GM23338 (cell line): ENCODE results near the gene SLC35F4. TPM values are rescaled to one million over a fixed set of nuclear protein-coding genes. Genes with fewer than 3 reads are reported as not detected.

Experiments
- ATAC-seq: fragments of 200-7000 bp; cut with Tn5 transposase; 3 replicates; pipeline ENCODE4 v1.9.1; 2020
- DNase-seq: peaks from one replicate; pipeline ENCODE4 v3.0.0-alpha.2; 2015; ENCODE audit warnings: low spot score
- H2AFZ ChIP-seq: fragments of 200-600 bp; sonication (generic); 2 replicates; pipeline ENCODE4 v1.8.0; 2016; ENCODE audit warnings: antibody characterized with exemption, mild to moderate bottlenecking, moderate library complexity
- H3F3A ChIP-seq: fragments of 200-600 bp; sonication (generic); replicated peaks from 2 replicates; pipeline ENCODE4 v1.8.0; 2017; ENCODE audit warnings: antibody characterized with exemption, mixed run types, low read depth
- H3K27ac ChIP-seq: fragments of 200-600 bp; sonication (generic); 2 replicates; pipeline ENCODE4 v1.6.1; 2016; ENCODE audit warnings: low read depth
- H3K27me3 ChIP-seq: fragments of 200-600 bp; sonication (generic); 2 replicates; pipeline ENCODE4 v1.8.0; 2016; ENCODE audit warnings: mild to moderate bottlenecking, mixed run types, moderate library complexity; ENCODE audit not compliant: insufficient read depth
- H3K36me3 ChIP-seq: fragments of 200-600 bp; sonication (generic); 2 replicates; pipeline ENCODE4 v1.8.0; 2016; ENCODE audit warnings: mild to moderate bottlenecking; ENCODE audit not compliant: insufficient read depth
- H3K4me1 ChIP-seq: fragments of 200-600 bp; sonication (generic); 2 replicates; pipeline ENCODE4 v1.8.0; 2016; ENCODE audit warnings: mild to moderate bottlenecking, moderate library complexity; ENCODE audit not compliant: insufficient read depth
- H3K4me2 ChIP-seq: fragments of 200-600 bp; sonication (generic); 2 replicates; pipeline ENCODE4 v1.7.1; 2017; ENCODE audit warnings: mixed run types
- H3K4me3 ChIP-seq: fragments of 200-600 bp; sonication (generic); 2 replicates; pipeline ENCODE4 v1.6.1; 2016; ENCODE audit warnings: mixed run types
- H3K79me2 ChIP-seq: fragments of 200-600 bp; sonication (generic); replicated peaks from 2 replicates; pipeline ENCODE4 v1.8.0; 2017; ENCODE audit warnings: mild to moderate bottlenecking; ENCODE audit not compliant: insufficient read depth
- H3K9me2 ChIP-seq: fragments of 200-600 bp; sonication (generic); 2 replicates; pipeline ENCODE4 v1.8.0; 2017; ENCODE audit not compliant: insufficient read depth
- H4K20me1 ChIP-seq: fragments of 200-600 bp; sonication (generic); replicated peaks from 2 replicates; pipeline ENCODE4 v1.8.0; 2017; ENCODE audit warnings: mild to moderate bottlenecking; ENCODE audit not compliant: insufficient read depth
- H3K27ac Mint-ChIP-seq: 2 replicates; pipeline ENCODE4 v1.8.0; 2020; ENCODE audit warnings: inconsistent platforms, mild to moderate bottlenecking, moderate library complexity, mixed read lengths
- H3K27me3 Mint-ChIP-seq: 3 replicates; pipeline ENCODE4 v1.8.0; 2022; ENCODE audit warnings: low read depth, mild to moderate bottlenecking, moderate library complexity, mixed read lengths, inconsistent platforms; ENCODE audit not compliant: insufficient read depth, poor library complexity
- H3K36me3 Mint-ChIP-seq: 3 replicates; pipeline ENCODE4 v1.8.0; 2021; ENCODE audit warnings: low read depth, mild to moderate bottlenecking, inconsistent platforms, moderate library complexity, mixed read lengths
- H3K4me1 Mint-ChIP-seq: 3 replicates; pipeline ENCODE4 v1.8.0; 2020; ENCODE audit warnings: mild to moderate bottlenecking, inconsistent platforms, mixed read lengths
- H3K4me3 Mint-ChIP-seq: 3 replicates; pipeline ENCODE4 v1.8.0; 2021; ENCODE audit warnings: moderate library complexity, mild to moderate bottlenecking, inconsistent platforms, mixed read lengths
- H3K9me3 Mint-ChIP-seq: 3 replicates; pipeline ENCODE4 v1.8.0; 2020; ENCODE audit warnings: moderate library complexity, mild to moderate bottlenecking, inconsistent platforms, mixed read lengths
- CREB1 ChIP-seq: fragments of 250-450 bp; sonication (Bioruptor Pico); IDR thresholded peaks from 2 replicates; pipeline ENCODE4 v1.5.0; 2020; ENCODE audit warnings: low read depth, mild to moderate bottlenecking, moderate library complexity
- ETS1 ChIP-seq: IDR thresholded peaks from 2 replicates; pipeline ENCODE4 v1.6.1; 2016; ENCODE audit warnings: antibody characterized with exemption
- EZH2 ChIP-seq: fragments of 200-600 bp; sonication (generic); IDR thresholded peaks from one replicate; pipeline ENCODE4 v1.8.0; 2017; ENCODE audit warnings: antibody characterized with exemption, mild to moderate bottlenecking, low read depth; ENCODE audit not compliant: unreplicated experiment
- EZH2phosphoT487 ChIP-seq: fragments of 200-600 bp; sonication (generic); IDR thresholded peaks from one replicate; pipeline ENCODE4 v1.8.1; 2018; ENCODE audit warnings: antibody characterized with exemption; ENCODE audit not compliant: unreplicated experiment
- JUNB ChIP-seq: IDR thresholded peaks from one replicate; pipeline ENCODE4 v1.6.1; 2016; ENCODE audit warnings: antibody characterized with exemption; ENCODE audit not compliant: unreplicated experiment
- NANOG ChIP-seq: IDR thresholded peaks from 2 replicates; pipeline ENCODE4 v1.6.1; 2016; ENCODE audit warnings: antibody characterized with exemption, borderline replicate concordance
- POLR2AphosphoS5 ChIP-seq: IDR thresholded peaks from 2 replicates; pipeline ENCODE4 v1.6.1; 2016; ENCODE audit warnings: antibody characterized with exemption, low read depth
- STAT1 ChIP-seq: IDR thresholded peaks from one replicate; pipeline ENCODE4 v1.6.1; 2016; ENCODE audit warnings: antibody characterized with exemption; ENCODE audit not compliant: unreplicated experiment
- ZNF114 ChIP-seq: fragments of 250-450 bp; sonication (Bioruptor Pico); IDR thresholded peaks from 2 replicates; pipeline ENCODE4 v1.5.0; 2020; ENCODE audit warnings: mild to moderate bottlenecking, moderate library complexity
- ZNF331 ChIP-seq: fragments of 250-450 bp; sonication (Bioruptor Pico); IDR thresholded peaks from 2 replicates; pipeline ENCODE4 v1.5.0; 2020; ENCODE audit warnings: low read depth, mild to moderate bottlenecking, moderate library complexity
- ZNF462 ChIP-seq: fragments of 250-450 bp; sonication (Bioruptor Pico); IDR thresholded peaks from 2 replicates; pipeline ENCODE4 v1.5.0; 2020; ENCODE audit warnings: mild to moderate bottlenecking, moderate library complexity
- polyA plus RNA-seq: library from polyadenylated mRNA; unstranded; fragments of >200 nt; fragmentation: Nextera tagmentation; extraction: Ambion mirVana; gene quantifications from 2 replicates; pipeline ENCODE4 v1.2.1, GENCODE V29; 2016
- total RNA-seq: library from RNA; depleted of rRNA; stranded (reverse); fragments of >200 nt; shearing (Covaris generic); gene quantifications from 2 replicates; pipeline ENCODE4 v1.2.3, GENCODE V29; 2014
- TF ChIP-seq, protein P1 (sequence below), 2 experiments: fragments of 200-600 bp in 1 of 2; sonication (generic) in 1 of 2; conservative IDR thresholded peaks; 2 replicates each; pipeline versions ENCODE4 v1.5.1 to v1.6.1; 2016 to 2017; ENCODE audit warnings: antibody characterized with exemption in 2 of 2, low read depth in 2 of 2, mild to moderate bottlenecking in 2 of 2, moderate library complexity in 1 of 2
- TF ChIP-seq, protein P2 (sequence below): IDR thresholded peaks from one replicate; pipeline ENCODE4 v1.6.1; 2018; ENCODE audit warnings: antibody characterized with exemption; ENCODE audit not compliant: unreplicated experiment

Gene SLC35F4
- total and polyA plus RNA-seq, 2 experiments from 2014 or later: 0.10 TPM; not detected in 1

DNA sequence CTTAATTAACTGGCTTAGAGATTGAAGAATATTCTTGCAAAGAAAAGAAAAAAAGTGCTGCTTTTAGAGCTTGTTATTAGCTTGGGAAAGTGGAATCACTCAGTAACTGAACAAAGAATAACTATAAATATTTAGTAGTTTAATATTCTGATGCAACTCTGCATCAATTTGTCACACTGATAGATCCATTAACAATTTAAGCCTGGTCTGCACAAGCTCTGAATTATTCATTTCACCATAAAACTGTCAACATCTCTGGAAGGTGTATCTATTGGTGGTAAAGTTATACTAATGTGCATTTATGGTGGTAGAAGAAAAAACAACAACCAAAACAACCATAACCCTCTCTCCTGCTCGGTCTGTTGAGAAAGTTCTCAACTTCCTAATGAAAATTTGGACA, 38.1 kb upstream of the SLC35F4 start:
- no peaks in the 10 kb centered on the region for H3K4me1 ChIP-seq
- no peak for DNase-seq
- H3K4me1 Mint-ChIP-seq: no peaks in the 10 kb centered on the region
- no peaks in the 10 kb centered on the region for H4K20me1 ChIP-seq
- no peak overlapping the region for H3K4me3 Mint-ChIP-seq
- H3K9me3 Mint-ChIP-seq: no peaks in the 10 kb centered on the region; the same call in 2 of the 3 replicates
- no peaks in the 10 kb centered on the region for H3K36me3 ChIP-seq
- H3K36me3 Mint-ChIP-seq: no peaks in the 10 kb centered on the region
- no peak overlapping the region for H3K27ac Mint-ChIP-seq
- no peaks in the 10 kb centered on the region for H3F3A ChIP-seq
- no peaks in the 10 kb centered on the region for H3K27me3 Mint-ChIP-seq
- H3K4me2 ChIP-seq: no peak overlapping the region
- no peaks in the 10 kb centered on the region for H3K27me3 ChIP-seq
- TF ChIP-seq ZNF462 (CRISPR knock-in tag) (no peak), NANOG (no peak), CREB1 (CRISPR knock-in tag) (no peak), ZNF114 (CRISPR knock-in tag) (no peak), ZNF331 (CRISPR knock-in tag) (no peak), ETS1 (no peak), EZH2phosphoT487 (no peak), STAT1 (no peak), POLR2AphosphoS5 (no peak), EZH2 (no peak), JUNB (no peak)
- TF ChIP-seq, protein P1, sequence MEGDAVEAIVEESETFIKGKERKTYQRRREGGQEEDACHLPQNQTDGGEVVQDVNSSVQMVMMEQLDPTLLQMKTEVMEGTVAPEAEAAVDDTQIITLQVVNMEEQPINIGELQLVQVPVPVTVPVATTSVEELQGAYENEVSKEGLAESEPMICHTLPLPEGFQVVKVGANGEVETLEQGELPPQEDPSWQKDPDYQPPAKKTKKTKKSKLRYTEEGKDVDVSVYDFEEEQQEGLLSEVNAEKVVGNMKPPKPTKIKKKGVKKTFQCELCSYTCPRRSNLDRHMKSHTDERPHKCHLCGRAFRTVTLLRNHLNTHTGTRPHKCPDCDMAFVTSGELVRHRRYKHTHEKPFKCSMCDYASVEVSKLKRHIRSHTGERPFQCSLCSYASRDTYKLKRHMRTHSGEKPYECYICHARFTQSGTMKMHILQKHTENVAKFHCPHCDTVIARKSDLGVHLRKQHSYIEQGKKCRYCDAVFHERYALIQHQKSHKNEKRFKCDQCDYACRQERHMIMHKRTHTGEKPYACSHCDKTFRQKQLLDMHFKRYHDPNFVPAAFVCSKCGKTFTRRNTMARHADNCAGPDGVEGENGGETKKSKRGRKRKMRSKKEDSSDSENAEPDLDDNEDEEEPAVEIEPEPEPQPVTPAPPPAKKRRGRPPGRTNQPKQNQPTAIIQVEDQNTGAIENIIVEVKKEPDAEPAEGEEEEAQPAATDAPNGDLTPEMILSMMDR (conservative IDR thresholded peaks at IDR 0.05; ENCODE audit: low read depth in 2 of 2): no peak
- TF ChIP-seq, protein P2, sequence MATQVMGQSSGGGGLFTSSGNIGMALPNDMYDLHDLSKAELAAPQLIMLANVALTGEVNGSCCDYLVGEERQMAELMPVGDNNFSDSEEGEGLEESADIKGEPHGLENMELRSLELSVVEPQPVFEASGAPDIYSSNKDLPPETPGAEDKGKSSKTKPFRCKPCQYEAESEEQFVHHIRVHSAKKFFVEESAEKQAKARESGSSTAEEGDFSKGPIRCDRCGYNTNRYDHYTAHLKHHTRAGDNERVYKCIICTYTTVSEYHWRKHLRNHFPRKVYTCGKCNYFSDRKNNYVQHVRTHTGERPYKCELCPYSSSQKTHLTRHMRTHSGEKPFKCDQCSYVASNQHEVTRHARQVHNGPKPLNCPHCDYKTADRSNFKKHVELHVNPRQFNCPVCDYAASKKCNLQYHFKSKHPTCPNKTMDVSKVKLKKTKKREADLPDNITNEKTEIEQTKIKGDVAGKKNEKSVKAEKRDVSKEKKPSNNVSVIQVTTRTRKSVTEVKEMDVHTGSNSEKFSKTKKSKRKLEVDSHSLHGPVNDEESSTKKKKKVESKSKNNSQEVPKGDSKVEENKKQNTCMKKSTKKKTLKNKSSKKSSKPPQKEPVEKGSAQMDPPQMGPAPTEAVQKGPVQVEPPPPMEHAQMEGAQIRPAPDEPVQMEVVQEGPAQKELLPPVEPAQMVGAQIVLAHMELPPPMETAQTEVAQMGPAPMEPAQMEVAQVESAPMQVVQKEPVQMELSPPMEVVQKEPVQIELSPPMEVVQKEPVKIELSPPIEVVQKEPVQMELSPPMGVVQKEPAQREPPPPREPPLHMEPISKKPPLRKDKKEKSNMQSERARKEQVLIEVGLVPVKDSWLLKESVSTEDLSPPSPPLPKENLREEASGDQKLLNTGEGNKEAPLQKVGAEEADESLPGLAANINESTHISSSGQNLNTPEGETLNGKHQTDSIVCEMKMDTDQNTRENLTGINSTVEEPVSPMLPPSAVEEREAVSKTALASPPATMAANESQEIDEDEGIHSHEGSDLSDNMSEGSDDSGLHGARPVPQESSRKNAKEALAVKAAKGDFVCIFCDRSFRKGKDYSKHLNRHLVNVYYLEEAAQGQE: no peak
- H2AFZ ChIP-seq: no peak overlapping the region
- no peaks in the 10 kb centered on the region for H3K79me2 ChIP-seq
- ATAC-seq: no peak
- H3K27ac ChIP-seq: no peak overlapping the region
- H3K4me3 ChIP-seq: no peak overlapping the region
- no peaks in the 10 kb centered on the region for H3K9me2 ChIP-seq
